Right ventricle myocardium superior (tissue), 1 donor: ENCODE data around the gene MGAT1. TPM values are rescaled to one million over a fixed set of nuclear protein-coding genes. Genes with fewer than 3 reads are reported as not detected.
A peak's percentile ranks its signal among the peaks of the same experiment; 100 is the strongest.

Experiments
- ATAC-seq: fragments of 200-7000 bp; cut with Tn5 transposase; one replicate; pipeline ENCODE4 v1.9.1; 2020; ENCODE audit warnings: mild to moderate bottlenecking; ENCODE audit not compliant: poor library complexity
- DNase-seq: peaks from one replicate; pipeline ENCODE4 v3.0.0-alpha.2; 2020
- intact Hi-C: fragments of 100-400 bp; cut with DNase I; formaldehyde crosslinking; loops from one replicate; pipeline ENCODE4 v1.11.2; 2022
- total RNA-seq: library from RNA; stranded (reverse); fragmentation: NEBNext Ultra II Directional; extraction: Animal tissue kit (Norgen Biotek cat#: 25700); gene quantifications from one replicate; pipeline ENCODE4 v1.2.1, GENCODE V29; 2021
- donor health status: DM: no; HTN: yes; CAD: no; lungs with severe emphysema.

The MGAT1 gene
- total RNA-seq, 1 donor from 2014 or later = 66.2 TPM

DNA sequence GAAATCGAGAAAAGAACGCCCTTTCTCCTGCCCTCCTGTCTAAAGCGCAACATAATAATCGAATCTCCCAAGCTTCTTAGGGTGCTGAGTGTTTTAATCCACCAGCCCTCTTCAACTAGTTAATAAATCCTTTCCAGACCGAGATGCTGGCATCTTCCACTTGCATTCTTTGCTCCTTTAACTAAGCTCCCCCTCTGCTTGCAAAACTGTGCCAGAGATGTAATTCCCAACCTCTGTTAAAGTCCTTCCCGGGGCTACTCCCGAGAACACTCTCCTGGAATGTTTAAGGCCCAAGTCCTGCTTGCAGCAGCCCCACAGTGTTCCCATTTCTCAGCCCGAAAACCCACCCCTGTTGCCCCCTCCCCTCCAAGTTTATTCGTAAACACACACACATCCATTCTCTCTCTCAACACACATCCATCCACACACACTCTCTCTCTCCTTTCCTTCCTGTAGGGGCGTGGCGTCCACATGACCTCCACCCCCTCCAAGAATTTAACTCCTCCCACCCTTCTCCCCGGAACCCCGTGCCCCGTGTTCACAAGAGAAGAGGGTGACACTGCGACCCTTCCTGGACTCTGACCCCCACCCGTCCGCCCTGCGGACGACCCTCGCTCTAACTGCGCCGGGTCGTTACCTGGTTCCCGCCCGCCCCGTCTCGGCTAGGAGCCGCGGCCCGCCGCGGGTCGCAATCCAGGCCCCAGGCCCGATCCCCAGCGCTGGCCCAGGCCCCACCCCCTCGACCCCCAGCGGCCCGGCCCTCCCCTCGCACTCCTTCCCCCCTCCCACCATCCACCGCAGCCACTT is 7.0 kb upstream of the MGAT1 start:
- ATAC-seq (peak; percentile 94), DNase-seq (peak; percentile 85)
- intact Hi-C loops = no loop called here

DNA sequence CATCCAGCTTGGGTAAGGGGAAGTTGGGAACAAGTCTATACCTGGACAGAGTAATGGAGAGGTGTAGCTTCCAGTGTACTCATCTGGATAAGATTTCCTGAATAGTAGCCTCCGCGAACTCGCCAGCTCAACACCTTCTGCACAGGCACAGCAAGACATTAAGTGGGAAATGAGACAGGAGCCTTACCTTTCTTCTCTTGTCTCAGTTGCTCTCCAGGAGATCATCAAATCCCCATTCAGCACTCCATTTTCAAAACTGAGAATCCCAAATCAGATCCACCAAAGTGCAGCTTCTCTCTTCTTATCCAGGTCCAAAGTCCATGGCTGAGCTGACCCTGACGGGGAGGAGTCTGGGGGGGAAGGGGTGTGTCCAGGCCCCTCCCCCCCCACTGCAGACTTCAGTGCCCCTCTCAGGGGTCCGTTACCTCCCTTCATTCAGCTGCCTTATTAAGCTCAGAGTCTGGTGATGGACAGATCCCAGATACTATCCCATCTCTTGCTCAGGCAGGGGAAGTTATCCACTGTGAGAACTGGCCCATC is 5.9 kb upstream of the MGAT1 start:
- no peak for ATAC-seq
- DNase-seq = no peak
- intact Hi-C loops = no loop called here

DNA sequence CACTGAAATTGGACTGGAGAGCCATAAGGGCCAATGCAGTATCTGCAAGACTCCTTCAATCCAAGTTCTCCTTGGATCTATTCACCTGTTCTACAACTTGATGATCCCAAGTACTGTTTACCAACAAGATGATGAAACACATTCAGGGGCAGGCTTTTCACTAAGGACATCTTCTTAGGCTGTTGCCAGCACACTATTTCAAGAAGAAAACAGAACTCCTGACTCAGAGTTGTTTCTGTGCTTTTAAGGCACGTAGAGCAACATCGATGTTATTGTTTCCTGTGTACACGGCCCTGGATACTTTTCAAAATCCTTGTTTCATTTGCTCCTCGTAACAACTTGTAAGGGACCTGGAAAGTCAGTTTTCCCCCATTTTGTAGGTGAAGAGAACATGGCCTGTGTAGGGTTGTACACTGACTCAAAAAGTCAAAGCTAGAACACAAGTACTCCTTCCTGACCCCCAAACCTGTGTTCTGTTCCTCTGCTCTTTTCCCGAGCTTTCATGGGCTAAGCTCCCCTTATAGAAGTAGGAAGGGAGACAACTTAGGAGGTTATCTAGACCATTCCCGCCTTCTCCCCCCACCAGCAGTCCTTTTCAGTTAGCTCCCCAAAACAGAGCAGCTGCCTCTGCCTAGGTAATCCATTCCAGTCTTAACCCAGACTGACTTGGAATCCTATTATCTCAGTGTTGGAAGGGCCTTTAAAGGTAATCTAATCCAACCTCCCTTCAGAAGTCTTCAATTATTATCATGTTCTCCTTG is 5.2 kb upstream of the MGAT1 start:
- ATAC-seq (no peak), DNase-seq (no peak)
- intact Hi-C loops = no loop called here

DNA sequence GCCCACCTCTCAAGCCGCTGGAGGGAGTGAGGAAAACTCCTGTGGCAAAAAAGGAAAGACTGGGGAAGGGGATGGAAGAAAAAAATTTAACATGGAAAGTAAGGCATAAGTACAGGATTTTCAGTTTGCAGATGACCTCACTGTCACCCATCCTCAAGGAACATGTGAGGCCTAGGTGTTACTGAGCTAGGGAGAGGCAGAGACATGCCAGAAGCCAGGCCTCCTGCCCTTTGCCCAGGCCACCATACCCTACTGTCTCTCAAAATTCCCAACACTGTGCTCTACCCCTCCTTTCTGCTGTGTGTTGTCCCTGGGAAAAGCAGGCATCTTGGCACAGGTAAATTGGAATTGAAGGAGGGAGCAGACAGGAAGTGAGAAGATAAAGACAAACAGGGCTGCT is 4.4 kb upstream of the MGAT1 start:
- intact Hi-C loops = no loop called here
- DNase-seq (no peak), ATAC-seq (no peak)

DNA sequence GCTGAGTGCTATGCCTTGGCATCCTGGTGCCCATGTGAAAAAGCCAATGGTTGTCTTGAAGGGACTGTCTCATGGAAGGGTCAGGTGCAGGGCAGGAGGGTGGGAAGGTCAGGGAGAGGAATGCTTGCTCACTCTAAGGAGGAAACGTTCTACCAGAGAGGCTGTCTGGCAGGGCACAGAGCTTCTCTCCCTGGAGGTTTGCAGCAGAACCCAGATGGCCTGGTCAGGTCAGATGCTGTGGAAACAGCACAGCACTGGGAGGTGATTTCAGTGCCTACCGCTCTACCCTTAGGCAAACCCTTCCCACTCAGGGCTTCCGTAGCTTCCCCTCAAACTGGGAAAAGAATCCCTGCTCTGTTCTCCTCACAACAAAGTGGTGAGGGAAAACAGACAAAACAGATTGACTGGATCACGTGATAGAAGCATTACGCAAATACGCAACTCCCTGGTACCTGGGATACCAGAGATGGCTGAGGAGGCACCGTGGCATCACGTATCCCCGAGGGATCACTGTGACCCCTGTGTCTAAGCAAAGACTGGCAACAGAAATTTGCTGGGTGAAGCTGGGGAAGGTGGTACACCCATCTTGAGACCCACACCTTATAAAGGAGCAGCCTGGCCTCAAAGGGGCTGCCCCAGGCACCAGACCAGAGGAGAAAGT is 3.9 kb upstream of the MGAT1 start:
- DNase-seq = no peak
- intact Hi-C loops = no loop called here
- no peak for ATAC-seq

DNA sequence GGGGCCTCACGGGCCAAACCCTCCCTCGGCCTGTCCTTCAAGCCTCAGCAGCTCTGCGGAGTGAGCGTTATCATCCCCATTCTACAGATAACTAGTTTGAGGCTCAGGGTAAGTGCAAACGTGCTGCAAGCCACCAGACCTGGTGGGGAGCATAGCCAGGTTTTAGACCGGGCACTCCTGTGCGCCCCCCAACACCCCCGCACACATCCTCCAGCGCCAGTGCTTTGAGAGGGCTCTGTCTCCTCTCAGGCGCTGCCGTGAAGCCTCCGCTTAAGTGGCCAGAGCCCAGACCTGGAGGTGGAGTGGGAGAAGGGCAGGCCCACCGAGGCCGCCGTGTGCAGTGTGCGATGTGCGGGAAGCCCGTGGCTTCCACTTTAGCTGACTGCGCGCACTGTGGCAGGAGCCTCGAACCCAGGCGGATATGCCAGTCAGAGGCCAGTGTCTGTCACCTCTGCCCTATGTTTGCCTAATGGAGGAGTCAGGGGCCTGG is 1.6 kb upstream of the MGAT1 start:
- ATAC-seq = no peak
- no peak for DNase-seq
- intact Hi-C loops = loop anchor here (5.0 kb wide), 1 partner anchor 58 kb away; the partner anchor contains the start of gene ZFP62

DNA sequence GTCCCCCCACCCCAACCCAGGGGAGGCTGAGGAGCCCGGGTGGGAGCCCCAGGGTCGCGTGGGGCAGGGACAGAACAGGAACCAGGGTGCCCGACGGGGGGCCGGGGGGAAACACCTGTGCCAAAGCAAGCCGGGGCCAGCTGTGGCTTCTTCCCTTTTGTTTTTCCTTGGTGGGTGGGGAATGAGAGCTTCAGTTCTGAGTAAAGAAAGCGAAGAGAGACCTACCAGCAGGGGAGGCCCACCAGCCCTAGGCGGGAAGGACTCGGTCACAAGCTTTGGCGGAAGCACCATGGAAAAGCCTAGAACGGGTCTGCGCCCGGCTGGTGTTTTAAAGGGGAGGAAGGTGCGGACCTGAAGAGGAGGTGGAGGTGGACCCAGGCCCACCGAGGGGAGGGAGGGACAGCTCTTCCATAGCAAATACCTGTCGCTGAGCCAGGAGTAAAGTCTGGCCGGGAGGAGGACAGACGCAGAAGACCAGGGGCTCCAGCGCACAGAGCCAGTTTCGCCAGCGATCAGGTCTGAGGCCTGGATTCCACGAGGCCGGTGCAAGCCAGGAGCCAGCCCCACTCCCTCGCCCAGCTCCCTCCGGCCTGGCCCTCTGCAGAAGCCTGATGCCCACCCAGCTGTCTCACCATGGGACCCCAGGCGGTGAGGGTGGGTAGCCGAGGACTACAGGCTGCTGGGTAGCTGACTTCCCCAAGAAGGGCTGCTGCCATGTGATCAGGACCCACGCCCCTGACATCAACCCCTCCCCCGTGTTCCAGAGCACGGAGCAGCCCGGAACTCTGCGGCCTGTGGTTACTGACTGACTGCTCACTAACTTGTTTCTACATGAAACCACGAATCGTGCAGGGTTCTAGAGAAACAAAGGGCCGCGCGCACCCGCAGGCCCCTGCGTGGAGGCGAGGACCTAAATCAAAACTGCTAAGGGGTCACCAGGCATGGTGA is 849 bp upstream of the MGAT1 start:
- DNase-seq (peak; percentile 88), ATAC-seq (peak; percentile 44)
- intact Hi-C loops = loop anchor here (5.0 kb wide), 1 partner anchor 59 kb away; the partner anchor contains the start of gene ZFP62

DNA sequence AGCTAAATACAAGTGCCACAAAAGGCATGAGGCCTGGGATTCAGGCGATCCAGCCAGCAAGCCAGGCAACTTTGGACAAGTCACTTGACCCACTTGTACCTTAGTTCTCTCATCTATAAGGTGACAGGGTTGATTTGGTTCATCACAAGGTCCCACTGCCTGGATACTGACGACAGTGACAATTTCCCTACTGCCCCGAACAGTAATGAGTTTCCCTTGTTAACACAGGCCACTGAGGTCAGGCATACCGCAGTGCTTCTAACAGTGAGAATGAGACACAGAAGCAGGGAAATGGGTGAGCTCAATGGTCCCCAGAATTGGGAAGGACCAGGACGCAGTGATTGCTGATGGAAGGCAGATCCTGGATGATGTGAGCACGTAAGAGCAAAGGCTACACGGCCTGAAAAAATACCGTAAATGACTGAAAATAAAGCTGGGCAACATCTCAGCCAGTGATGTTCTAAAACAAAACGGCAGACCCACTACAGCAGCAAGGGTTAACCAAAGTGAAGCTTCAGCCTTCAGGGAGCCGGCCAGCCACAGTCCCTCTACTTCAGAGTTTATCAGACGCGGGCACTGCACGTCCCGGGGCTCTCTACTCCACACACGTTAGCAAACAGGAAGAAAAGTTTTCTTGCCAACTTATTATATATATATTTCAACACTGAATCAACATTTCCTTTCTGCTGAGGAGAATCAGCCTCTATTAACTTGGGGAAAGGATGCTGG is 846 bp downstream of the MGAT1 start:
- intact Hi-C loops = loop anchor here (5.0 kb wide), 1 partner anchor 61 kb away; the partner anchor contains the start of gene ZFP62
- ATAC-seq = peak; percentile 14
- no peak for DNase-seq

DNA sequence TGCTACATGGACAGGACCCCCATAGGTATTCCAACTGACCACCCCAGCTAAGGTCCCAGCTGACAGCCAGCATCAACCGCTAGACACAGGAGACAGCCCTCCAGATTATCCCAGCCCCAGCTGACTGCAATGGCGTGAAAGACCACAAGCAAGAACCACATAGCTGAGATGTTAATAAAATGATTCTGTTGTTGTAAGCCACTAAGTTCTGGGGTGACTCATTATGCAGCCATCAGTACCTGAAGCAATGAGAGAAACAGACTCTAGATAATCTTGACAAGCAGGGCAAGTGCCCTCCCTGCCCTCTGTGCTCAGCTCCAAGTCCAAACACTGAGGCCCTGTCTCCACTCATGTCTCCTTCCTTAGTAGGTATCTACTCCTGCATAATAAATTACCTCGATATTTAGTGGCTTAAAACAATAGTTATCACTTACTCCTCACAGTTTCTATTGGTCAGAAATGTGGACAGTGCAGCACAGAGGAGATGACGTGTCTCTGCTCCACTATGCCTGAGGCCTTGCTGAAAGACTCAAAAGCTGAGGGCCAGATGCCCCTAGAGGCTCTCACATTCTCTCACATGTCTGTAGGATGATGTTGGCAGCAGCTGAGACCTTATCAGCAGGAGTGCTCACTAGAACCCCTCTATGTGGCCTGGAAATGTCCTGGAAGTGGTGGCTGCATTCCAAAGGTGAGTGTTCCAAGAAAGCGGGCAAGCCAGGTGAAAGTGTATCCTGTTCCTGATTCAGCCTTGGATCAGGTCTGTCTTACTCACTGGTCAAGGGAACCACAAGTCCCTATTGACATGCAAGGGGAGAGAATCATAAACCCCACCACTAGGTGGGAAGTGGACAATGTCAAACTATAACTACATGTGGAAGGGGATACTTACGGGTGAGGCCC is 2.5 kb downstream of the MGAT1 start:
- intact Hi-C loops = loop anchor here (5.0 kb wide), 1 partner anchor 62 kb away; the partner anchor contains the start of gene ZFP62
- DNase-seq (no peak), ATAC-seq (no peak)

DNA sequence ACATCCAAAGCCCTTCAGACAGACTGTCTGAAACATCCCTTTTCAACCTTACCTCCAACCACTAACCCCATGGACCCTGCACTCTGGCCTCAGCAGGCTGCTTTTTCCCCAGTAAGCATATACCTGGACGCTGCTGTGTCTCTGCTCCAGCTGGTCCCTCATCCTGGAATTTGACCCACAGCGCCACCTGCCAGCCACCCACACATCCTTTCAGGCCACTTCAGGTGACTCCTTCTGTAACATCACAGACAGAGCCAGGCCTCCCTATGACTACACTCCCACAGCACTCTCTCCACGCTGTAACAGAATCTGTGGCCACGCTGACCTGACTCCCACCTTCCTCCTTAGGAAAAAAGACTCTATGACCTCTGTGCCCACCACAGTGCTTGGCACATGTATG is 3.4 kb downstream of the MGAT1 start:
- ATAC-seq (no peak), DNase-seq (no peak)
- intact Hi-C loops = no loop called here

DNA sequence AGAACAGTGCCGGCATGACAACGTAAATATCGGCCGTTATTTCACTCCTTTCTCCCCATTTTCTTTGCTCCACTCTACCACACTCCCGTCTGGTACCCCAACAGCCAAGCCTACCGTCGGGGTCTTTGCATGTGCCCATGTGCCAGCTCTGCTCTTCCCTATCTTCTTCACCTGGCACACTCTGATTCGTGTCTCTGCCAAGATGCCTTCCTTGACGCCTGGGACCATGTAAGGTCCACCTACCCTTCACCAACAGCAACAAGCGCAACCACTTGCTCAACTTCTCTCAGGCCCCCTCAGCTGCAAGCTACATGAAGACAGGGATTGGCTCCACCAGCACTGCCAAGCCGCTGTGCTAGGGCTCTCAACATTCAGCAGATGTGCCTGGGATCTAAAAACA is 4.4 kb downstream of the MGAT1 start:
- intact Hi-C loops = no loop called here
- no peak for ATAC-seq
- DNase-seq = no peak

DNA sequence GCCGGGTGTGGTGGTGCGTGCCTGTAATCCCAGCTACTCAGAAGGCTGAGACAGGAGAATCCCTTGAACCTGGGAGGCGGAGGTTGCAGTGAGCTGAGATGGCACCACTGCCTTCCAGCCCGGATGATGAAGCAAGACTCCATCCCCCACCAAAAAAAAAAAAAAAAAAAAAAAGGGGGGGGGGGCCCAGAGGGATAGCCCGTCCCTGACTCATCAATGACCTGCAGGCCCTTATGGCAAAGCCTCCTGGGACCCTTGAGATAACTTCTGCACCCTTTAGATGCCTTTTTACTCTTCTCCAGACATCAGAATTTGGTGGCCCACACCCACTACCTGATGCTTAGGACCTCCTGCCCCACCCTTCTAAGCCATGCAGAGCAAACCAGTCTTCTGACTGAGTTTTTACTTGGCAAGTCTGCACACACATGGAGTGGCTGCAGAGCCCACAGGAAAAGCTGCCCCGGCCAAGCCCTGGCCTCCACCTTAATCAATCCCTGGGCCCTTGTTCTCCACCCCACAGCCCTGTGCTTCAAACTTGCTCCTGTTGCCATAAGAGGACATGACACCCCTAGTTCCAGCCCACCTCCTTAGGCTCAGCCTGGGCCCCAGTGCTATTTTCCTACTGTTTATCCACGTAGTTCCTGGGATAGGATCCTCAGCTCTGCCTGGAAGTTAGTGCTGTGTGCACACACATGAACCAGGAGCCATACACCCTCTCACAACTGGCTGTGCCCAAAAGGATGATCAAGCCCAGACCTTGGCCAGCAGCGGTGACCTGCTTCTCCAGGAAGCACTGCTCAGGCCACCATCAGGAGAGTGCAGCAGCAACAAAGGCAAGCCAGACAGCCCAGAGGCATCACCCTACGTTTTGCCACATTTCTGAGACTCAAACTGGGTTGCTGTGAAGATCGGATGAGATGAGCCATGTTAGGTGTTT is 5.1 kb downstream of the MGAT1 start:
- intact Hi-C loops = no loop called here
- no peak for ATAC-seq

DNA sequence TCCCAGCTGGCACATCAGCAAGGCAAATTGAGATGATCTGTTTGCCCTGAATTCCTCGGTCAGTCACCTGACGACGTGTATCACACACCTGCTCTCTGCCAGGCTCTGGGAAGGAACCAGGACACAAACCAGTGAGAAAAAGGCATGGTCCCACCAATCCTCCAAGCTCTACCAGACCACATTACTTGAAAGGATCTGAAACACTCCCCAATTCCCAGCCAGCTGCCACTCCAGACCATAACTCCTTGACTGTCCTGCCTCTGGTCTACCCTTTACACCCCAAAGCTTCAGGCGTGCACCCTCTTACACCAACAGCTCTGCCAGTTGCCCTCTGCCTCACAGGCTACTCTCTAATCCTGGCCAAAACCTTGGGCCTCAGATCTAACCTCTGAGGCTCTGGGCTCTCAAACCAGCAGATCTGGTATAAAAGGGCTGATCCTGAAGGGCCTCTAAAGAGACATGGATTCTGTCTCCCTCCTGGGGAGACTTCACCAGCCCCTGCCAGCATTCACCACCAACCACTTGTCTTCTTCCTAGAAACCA is 6.8 kb downstream of the MGAT1 start:
- no peak for ATAC-seq
- no peak for DNase-seq
- intact Hi-C loops = no loop called here

More for the DNA sequence above, 5.1 kb downstream of the MGAT1 start:
- no peak for DNase-seq

DNA sequence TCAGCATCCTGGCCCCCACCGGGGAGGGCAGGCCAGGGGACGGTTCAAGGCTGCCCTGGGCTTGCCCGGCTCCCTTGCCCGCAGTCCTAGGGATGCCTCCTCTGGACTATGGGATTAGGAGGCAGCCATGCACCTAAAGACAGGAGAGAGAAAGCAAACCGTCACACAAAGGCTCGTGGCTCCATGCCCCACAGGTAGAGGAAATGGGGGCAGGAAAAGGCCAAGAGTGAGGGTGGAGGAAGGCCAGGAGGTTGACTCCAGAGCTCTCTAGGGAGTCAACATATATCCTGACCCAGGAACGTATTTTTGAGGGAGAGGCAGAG is 9.7 kb downstream of the MGAT1 start:
- ATAC-seq = no peak

DNA sequence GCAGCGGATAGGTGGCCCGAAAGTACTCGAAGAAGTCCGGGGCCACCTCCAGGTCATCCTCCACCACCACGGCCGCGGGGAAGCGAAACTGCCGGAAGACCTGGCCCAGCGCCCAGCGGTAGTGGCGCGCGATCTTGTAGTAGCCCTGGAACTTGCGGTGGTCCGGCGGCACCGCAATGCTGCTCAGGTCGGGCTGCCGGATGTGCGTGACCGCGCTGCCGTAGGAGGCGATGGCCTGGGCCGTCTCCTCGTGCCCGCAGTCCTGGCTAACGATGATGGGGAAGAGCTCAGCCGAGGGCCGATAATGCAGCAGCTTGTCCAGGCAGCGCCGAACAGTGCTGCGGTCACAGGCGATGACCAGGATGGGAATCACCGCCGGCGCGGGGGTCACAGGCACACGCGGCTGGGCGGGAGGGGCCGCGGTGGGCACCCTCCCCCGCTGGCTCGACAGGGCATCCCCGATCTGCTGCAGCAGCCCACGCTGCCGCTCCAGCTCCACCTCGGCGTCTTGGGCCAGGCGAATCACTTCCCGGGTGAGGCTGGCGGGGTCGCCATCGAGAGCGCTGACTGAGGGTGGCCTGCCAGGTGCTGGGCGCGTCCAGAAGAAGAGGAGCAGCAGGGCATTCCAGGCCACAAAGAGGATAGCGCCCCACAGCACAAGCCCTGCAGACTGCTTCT is 10.2 kb downstream of the MGAT1 start:
- DNase-seq = no peak
- intact Hi-C loops = no loop called here
- no peak for ATAC-seq

More for the DNA sequence above, 9.7 kb downstream of the MGAT1 start:
- DNase-seq = no peak
- intact Hi-C loops = no loop called here
